ENCODE measurements around the gene PIGM. TPM values are rescaled to one million over a fixed set of nuclear protein-coding genes. Genes with fewer than 3 reads are reported as not detected.
A peak's percentile ranks its signal among the peaks of the same experiment; 100 is the strongest.

Gene PIGM
- total and polyA plus RNA-seq, 2 of the 13 experiments (the other 11 are each of a cell fraction or from before 2014, with no cell fraction given): 3.4 to 4.6 TPM

GRCh38 chr1:160066829-160067745, 35.3 kb upstream of the PIGM start (continued):
- TF ChIP-seq, protein P1, sequence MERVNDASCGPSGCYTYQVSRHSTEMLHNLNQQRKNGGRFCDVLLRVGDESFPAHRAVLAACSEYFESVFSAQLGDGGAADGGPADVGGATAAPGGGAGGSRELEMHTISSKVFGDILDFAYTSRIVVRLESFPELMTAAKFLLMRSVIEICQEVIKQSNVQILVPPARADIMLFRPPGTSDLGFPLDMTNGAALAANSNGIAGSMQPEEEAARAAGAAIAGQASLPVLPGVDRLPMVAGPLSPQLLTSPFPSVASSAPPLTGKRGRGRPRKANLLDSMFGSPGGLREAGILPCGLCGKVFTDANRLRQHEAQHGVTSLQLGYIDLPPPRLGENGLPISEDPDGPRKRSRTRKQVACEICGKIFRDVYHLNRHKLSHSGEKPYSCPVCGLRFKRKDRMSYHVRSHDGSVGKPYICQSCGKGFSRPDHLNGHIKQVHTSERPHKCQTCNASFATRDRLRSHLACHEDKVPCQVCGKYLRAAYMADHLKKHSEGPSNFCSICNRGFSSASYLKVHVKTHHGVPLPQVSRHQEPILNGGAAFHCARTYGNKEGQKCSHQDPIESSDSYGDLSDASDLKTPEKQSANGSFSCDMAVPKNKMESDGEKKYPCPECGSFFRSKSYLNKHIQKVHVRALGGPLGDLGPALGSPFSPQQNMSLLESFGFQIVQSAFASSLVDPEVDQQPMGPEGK (CRISPR knock-in tag; IDR thresholded peaks at IDR 0.05): 0 out of 2 replicates have a peak, but pooled peaks have one; percentile 34
- TF ChIP-seq CEBPB (IDR thresholded peaks at IDR 0.05; ENCODE audit: borderline replicate concordance, low read depth, low read length): peak; percentile 80
- no peak for TF ChIP-seq TAF15 (IDR thresholded peaks at IDR 0.05; ENCODE audit: low read depth, low read length, poor library complexity, severe bottlenecking)
- TF ChIP-seq ZMYM3 (CRISPR knock-in tag; IDR thresholded peaks at IDR 0.05): 0 out of 2 replicates have a peak, but pooled peaks have one; percentile 16
- TF ChIP-seq ZNF33B (CRISPR knock-in tag; IDR thresholded peaks at IDR 0.05): no peak
- TF ChIP-seq, protein P2, sequence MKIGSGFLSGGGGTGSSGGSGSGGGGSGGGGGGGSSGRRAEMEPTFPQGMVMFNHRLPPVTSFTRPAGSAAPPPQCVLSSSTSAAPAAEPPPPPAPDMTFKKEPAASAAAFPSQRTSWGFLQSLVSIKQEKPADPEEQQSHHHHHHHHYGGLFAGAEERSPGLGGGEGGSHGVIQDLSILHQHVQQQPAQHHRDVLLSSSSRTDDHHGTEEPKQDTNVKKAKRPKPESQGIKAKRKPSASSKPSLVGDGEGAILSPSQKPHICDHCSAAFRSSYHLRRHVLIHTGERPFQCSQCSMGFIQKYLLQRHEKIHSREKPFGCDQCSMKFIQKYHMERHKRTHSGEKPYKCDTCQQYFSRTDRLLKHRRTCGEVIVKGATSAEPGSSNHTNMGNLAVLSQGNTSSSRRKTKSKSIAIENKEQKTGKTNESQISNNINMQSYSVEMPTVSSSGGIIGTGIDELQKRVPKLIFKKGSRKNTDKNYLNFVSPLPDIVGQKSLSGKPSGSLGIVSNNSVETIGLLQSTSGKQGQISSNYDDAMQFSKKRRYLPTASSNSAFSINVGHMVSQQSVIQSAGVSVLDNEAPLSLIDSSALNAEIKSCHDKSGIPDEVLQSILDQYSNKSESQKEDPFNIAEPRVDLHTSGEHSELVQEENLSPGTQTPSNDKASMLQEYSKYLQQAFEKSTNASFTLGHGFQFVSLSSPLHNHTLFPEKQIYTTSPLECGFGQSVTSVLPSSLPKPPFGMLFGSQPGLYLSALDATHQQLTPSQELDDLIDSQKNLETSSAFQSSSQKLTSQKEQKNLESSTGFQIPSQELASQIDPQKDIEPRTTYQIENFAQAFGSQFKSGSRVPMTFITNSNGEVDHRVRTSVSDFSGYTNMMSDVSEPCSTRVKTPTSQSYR (CRISPR knock-in tag; IDR thresholded peaks at IDR 0.05; ENCODE audit: borderline replicate concordance): peak; percentile 84
- no peak for TF ChIP-seq PRMT3 (CRISPR knock-in tag; IDR thresholded peaks at IDR 0.05; ENCODE audit: borderline replicate concordance, low read depth)
- no peak for TF ChIP-seq ZNF652 (CRISPR knock-in tag; IDR thresholded peaks at IDR 0.05; ENCODE audit: borderline replicate concordance, low read depth)
